Tibial artery (tissue), 4 donors: ENCODE results near the gene ARRDC1.

Experiments used
- DNase-seq, 2 donors: peaks; one replicate each; pipeline ENCODE4 v3.0.0-alpha.2; 2019
- H3K27ac ChIP-seq, 2 donors: fragments of 200-600 bp; sonication (generic) in 1 of 2; 1 replicate in 1 of 2; 2 replicates in 1 of 2; pipeline ENCODE4 v1.5.1; 2018 to 2019; ENCODE audit warnings: mild to moderate bottlenecking in 1 of 2
- H3K27me3 ChIP-seq, 2 donors: fragments of 200-600 bp; sonication (generic) in 1 of 2; one replicate each; pipeline versions ENCODE4 v1.5.1 to v1.6.0; 2016 to 2019
- H3K36me3 ChIP-seq, 3 donors: fragments of 200-600 bp; sonication (generic) in 2 of 3; one replicate each; pipeline ENCODE4 v1.5.1; 2016 to 2019; ENCODE audit warnings: mild to moderate bottlenecking in 2 of 3
- H3K4me1 ChIP-seq, 4 donors: fragments of 200-600 bp; sonication (generic) in 2 of 4; 1 replicate in 3 of 4; 2 replicates in 1 of 4; pipeline ENCODE4 v1.5.1; 2016 to 2019
- H3K4me3 ChIP-seq, 2 donors: fragments of 200-600 bp; sonication (generic) in 1 of 2; 1 replicate in 1 of 2; 2 replicates in 1 of 2; pipeline ENCODE4 v1.5.1; 2018 to 2019; ENCODE audit warnings: mild to moderate bottlenecking in 2 of 2
- H3K9me3 ChIP-seq, 3 donors: fragments of 200-600 bp; sonication (generic) in 1 of 3; one replicate each; pipeline ENCODE4 v1.5.1; 2016 to 2019
- intact Hi-C: fragments of 100-400 bp; cut with DNase I; formaldehyde crosslinking; loops from one replicate; pipeline ENCODE4 v1.15.0; 2023; ENCODE audit warnings: low total_unique reads
- TF ChIP-seq, protein P1 (sequence below), 2 experiments: fragments of 200-600 bp in 1 of 2; fragments of 450-650 bp in 1 of 2; IDR thresholded peaks; one replicate each; pipeline ENCODE4 v1.5.1; 2017 to 2019; ENCODE audit warnings: antibody characterized with exemption in 2 of 2, mild to moderate bottlenecking in 1 of 2, moderate library complexity in 1 of 2

The ARRDC1 gene

GRCh38 chr9:137578518-137579258, 26.8 kb upstream of the ARRDC1 start, which contains the start of gene DPH7:
DPH7 (minus strand) TSS chr9:137578925; CDS start chr9:137578777, 148 bp downstream.
- peaks cover 26 to 53% (median 47%) of the 10 kb centered on the region in 3 donors for H3K36me3 ChIP-seq
- peak within 1 kb of the TSS; percentile 67 to 79 for H3K4me3 ChIP-seq
- H3K27me3 ChIP-seq, result no peaks in the 10 kb centered on the region
- intact Hi-C loops, result no loop called here
- peak; percentile 92 to 95 for DNase-seq
- TF ChIP-seq, protein P1, sequence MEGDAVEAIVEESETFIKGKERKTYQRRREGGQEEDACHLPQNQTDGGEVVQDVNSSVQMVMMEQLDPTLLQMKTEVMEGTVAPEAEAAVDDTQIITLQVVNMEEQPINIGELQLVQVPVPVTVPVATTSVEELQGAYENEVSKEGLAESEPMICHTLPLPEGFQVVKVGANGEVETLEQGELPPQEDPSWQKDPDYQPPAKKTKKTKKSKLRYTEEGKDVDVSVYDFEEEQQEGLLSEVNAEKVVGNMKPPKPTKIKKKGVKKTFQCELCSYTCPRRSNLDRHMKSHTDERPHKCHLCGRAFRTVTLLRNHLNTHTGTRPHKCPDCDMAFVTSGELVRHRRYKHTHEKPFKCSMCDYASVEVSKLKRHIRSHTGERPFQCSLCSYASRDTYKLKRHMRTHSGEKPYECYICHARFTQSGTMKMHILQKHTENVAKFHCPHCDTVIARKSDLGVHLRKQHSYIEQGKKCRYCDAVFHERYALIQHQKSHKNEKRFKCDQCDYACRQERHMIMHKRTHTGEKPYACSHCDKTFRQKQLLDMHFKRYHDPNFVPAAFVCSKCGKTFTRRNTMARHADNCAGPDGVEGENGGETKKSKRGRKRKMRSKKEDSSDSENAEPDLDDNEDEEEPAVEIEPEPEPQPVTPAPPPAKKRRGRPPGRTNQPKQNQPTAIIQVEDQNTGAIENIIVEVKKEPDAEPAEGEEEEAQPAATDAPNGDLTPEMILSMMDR (IDR thresholded peaks at IDR 0.05), result peak; percentile 88 to 95
- H3K27ac ChIP-seq, result peak within 1 kb of the TSS; percentile 72 to 75
- H3K9me3 ChIP-seq, result no peaks in the 10 kb centered on the region
- H3K4me1 ChIP-seq, result peaks cover 0 to 35% (median 19%) of the 10 kb centered on the region in 4 donors

- TF ChIP-seq, protein P1 (IDR thresholded peaks at IDR 0.05), result no peak
- intact Hi-C loops, result no loop called here
- Histone ChIP-seq H3K9me3 (no peaks in the 10 kb centered on the region), H3K4me3 (peak overlapping the region; percentile 67 to 79), H3K27ac (peak overlapping the region; percentile 72 to 75), H3K4me1 (peaks cover 0 to 35% (median 19%) of the 10 kb centered on the region in 4 donors), H3K27me3 (no peaks in the 10 kb centered on the region), H3K36me3 (peaks cover 26 to 53% (median 47%) of the 10 kb centered on the region in 3 donors)
- DNase-seq, result no peak
These were observed 26.3 kb upstream of the ARRDC1 start for GRCh38 chr9:137579259-137579604.

DNA sequence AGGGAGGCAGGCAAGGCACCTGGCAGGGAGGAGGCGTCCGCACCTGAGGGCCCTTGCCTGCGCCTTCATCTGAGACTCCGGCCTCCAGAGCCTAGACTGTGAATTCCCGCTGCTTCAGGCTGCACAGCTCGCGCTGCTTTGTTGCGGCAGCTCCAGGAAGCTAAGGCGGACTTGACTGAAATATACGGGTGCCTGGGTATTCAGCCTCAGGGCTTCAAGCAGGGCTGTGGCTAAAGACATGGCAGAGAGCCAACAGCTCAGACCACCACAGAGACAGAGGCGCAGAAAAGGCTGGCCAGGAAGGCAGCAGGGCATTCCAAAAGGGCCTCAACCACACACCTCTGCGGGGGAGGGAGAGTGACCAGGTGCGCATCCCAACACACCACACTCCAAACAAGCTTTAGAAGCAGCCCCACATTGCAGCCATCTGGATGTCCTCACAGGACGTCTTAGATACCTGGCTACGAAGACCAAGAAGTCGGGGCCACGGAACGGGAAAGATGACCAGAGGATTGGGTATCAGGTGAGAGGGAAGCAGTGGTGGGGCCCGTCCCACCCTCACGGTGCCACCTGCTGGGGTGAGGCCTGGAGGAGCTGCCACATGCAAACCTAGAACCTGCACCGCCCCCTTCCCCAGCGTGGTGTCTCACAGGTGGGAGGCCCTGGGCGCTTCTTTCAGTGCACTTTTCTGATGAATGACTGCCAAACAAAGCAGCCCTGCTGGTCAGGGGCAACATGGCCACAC, 25.1 kb upstream of the ARRDC1 start:
- DNase-seq, result no peak
- intact Hi-C loops, result no loop called here
- Histone ChIP-seq H3K27ac (no peak overlapping the region), H3K27me3 (no peaks in the 10 kb centered on the region), H3K9me3 (no peaks in the 10 kb centered on the region), H3K36me3 (peaks cover 19 to 47% (median 45%) of the 10 kb centered on the region in 3 donors), H3K4me1 (peaks cover 0 to 35% (median 19%) of the 10 kb centered on the region in 4 donors), H3K4me3 (no peak overlapping the region)
- TF ChIP-seq, protein P1 (IDR thresholded peaks at IDR 0.05), result no peak

DNA sequence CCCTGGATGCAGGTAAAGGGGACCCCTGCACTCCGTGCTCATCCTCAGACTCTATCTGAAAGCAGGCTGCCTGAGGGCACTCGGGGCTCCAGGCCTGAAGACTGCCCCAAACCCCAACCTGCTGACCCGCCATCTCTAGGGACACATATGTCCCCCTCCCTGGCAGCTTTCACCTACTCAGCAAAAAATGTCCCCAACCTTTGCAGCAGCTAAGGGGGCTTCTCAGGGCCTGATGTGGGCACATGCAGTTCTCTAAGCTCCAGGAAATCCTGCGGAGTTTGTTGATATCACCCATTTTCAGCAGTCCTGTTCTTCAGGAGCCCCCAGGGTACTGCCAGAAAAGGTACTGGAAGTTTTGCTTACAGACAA, 24.5 kb upstream of the ARRDC1 start:
- peaks cover 14 to 48% (median 43%) of the 10 kb centered on the region in 3 donors for H3K36me3 ChIP-seq
- H3K9me3 ChIP-seq, result no peaks in the 10 kb centered on the region
- H3K27ac ChIP-seq, result no peak overlapping the region
- DNase-seq, result no peak
- TF ChIP-seq, protein P1 (IDR thresholded peaks at IDR 0.05), result no peak
- intact Hi-C loops, result no loop called here
- H3K27me3 ChIP-seq, result no peaks in the 10 kb centered on the region
- H3K4me3 ChIP-seq, result no peak overlapping the region
- peaks cover 0 to 34% (median 19%) of the 10 kb centered on the region in 4 donors for H3K4me1 ChIP-seq

DNA sequence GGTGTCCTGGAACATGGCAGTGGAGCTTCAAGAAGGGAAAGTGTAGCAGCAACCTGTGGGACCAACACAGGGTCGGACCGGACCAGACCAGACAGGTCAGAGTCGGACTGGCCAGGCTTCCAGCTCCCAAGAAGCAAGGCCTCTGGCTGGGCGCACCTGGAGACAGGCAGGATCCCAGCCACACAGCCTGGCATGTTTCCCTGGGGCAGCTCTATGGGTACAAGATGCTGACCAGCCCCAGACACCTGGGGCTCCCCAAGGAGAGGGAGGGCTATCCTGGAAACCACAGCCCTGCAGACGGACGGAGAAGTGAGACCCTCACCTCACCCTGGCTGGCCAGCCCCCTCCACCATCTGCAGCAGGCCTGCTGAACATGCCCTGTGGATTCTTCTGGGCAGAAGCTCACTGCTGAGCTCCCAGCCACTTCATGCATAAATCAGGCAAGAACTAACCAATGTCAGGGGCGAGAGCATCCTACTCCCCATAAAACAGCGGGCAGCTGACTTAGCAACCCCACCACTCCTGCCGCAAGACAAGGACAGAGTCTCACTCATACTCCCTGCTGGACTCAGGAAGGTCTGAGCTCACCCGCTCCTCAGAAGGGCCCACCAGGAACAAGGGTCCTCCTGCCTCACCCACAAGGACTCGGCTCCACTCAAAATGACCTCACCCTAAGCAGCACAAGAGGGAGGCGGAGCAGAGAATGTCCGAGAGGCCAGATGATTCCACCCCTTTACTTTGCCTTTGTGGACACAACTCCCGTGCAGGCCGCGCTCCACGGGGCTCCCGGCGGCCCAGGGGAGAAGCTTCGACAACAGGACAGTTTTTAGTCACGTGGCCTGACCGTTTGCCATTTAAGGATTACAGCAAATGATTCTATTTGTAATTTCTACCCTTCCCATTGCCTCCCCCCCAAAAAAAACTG, 23.9 kb upstream of the ARRDC1 start:
- peaks cover 0 to 27% (median 16%) of the 10 kb centered on the region in 4 donors for H3K4me1 ChIP-seq
- H3K4me3 ChIP-seq, result no peak overlapping the region
- no peaks in the 10 kb centered on the region for H3K27me3 ChIP-seq
- no peaks in the 10 kb centered on the region for H3K9me3 ChIP-seq
- intact Hi-C loops, result no loop called here
- H3K27ac ChIP-seq, result no peak overlapping the region
- peaks cover 15 to 55% (median 43%) of the 10 kb centered on the region in 3 donors for H3K36me3 ChIP-seq
- TF ChIP-seq, protein P1 (IDR thresholded peaks at IDR 0.05), result no peak
- no peak for DNase-seq
